Activated CD4-positive, alpha-beta T cell treated with anti-CD3 and anti-CD28 coated beads for 4 hours (primary cell): ENCODE data around the gene MOBP.
"Not testable (repeated sequence)": the region's sequence is repeated elsewhere in the genome, so short reads cannot be mapped to it uniquely, and the experiment has no call there.

Experiments
- DNase-seq, 2 donors: peaks; one replicate each; pipeline ENCODE4 v3.0.0-alpha.2; 2020

Gene MOBP

GRCh38 chr3:39453872-39454271, 13.6 kb upstream of the MOBP start:
- not testable (repeated sequence) for DNase-seq

GRCh38 chr3:39454591-39455217, 12.8 kb upstream of the MOBP start:
- DNase-seq, result no peak

GRCh38 chr3:39456159-39456558, 11.3 kb upstream of the MOBP start:
- no peak for DNase-seq

GRCh38 chr3:39457361-39457760, 10.1 kb upstream of the MOBP start:
- DNase-seq, result no peak

GRCh38 chr3:39458579-39458978, 8.9 kb upstream of the MOBP start:
- DNase-seq, result not testable (repeated sequence)

GRCh38 chr3:39460677-39461076, 6.8 kb upstream of the MOBP start:
- no peak for DNase-seq

- DNase-seq, result no peak
Measured at GRCh38 chr3:39463269-39463668, 4.2 kb upstream of the MOBP start.

- DNase-seq, result no peak
Measured at GRCh38 chr3:39466988-39467387, 492 bp upstream of the MOBP start.

- no peak for DNase-seq
Measured at GRCh38 chr3:39468108-39468436, 592 bp downstream of the MOBP start.

- no peak for DNase-seq
Measured at GRCh38 chr3:39469258-39469657, 1.8 kb downstream of the MOBP start.

- no peak for DNase-seq
Measured at GRCh38 chr3:39469945-39470344, 2.5 kb downstream of the MOBP start.

GRCh38 chr3:39471652-39472051, 4.2 kb downstream of the MOBP start:
- DNase-seq, result no peak

- no peak for DNase-seq
Measured at GRCh38 chr3:39473452-39474125, 6.1 kb downstream of the MOBP start.

GRCh38 chr3:39474126-39474515, 6.6 kb downstream of the MOBP start:
- no peak for DNase-seq

GRCh38 chr3:39476783-39477182, 9.3 kb downstream of the MOBP start:
- no peak for DNase-seq

GRCh38 chr3:39478226-39478625, 10.7 kb downstream of the MOBP start:
- no peak for DNase-seq

- no peak for DNase-seq
Measured at GRCh38 chr3:39479701-39480414, 12.4 kb downstream of the MOBP start.

GRCh38 chr3:39485547-39485946, 18.1 kb downstream of the MOBP start:
- no peak for DNase-seq

- no peak for DNase-seq
Measured at GRCh38 chr3:39491014-39491413, 23.5 kb downstream of the MOBP start.

- no peak for DNase-seq
Measured at GRCh38 chr3:39491733-39492350, 24.4 kb downstream of the MOBP start.

- no peak for DNase-seq
Measured at GRCh38 chr3:39494781-39495180, 27.3 kb downstream of the MOBP start.

- DNase-seq, result no peak
Measured at GRCh38 chr3:39497753-39498152, 30.3 kb downstream of the MOBP start.

GRCh38 chr3:39499651-39500273, 32.3 kb downstream of the MOBP start:
- DNase-seq, result no peak

- DNase-seq, result no peak
Measured at GRCh38 chr3:39501059-39501458, 33.6 kb downstream of the MOBP start.
